Vagina (tissue), 2 donors: ENCODE results near the gene ZWILCH. TPM values are rescaled to one million over a fixed set of nuclear protein-coding genes. Genes with fewer than 3 reads are reported as not detected.

Experiments
- DNase-seq, 2 donors: peaks; one replicate each; pipeline ENCODE4 v3.0.0-alpha.2; 2017; ENCODE audit errors: extremely low spot score in 2 of 2
- H3K27ac ChIP-seq: fragments of 200-600 bp; sonication (generic); one replicate; pipeline ENCODE4 v1.5.1; 2019
- H3K27me3 ChIP-seq: fragments of 200-600 bp; sonication (generic); one replicate; pipeline ENCODE4 v1.5.1; 2019
- H3K36me3 ChIP-seq, 2 donors: fragments of 200-600 bp; sonication (generic); one replicate each; pipeline ENCODE4 v1.5.1; 2017 to 2019
- H3K4me1 ChIP-seq: fragments of 200-600 bp; sonication (generic); one replicate; pipeline ENCODE4 v1.5.1; 2019
- H3K4me3 ChIP-seq, 2 donors: fragments of 200-600 bp; sonication (generic); 1 replicate in 1 of 2; 2 replicates in 1 of 2; pipeline ENCODE4 v1.5.1; 2016 to 2019
- H3K9me3 ChIP-seq: fragments of 200-600 bp; sonication (generic); one replicate; pipeline ENCODE4 v1.5.1; 2019
- CTCF ChIP-seq, 3 experiments: fragments of 450-650 bp in 2 of 3; fragments of 200-600 bp in 1 of 3; sonication (generic) in 1 of 3; IDR thresholded peaks; one replicate each; pipeline ENCODE4 v1.5.1; 2017 to 2019; ENCODE audit warnings: antibody characterized with exemption in 3 of 3, mild to moderate bottlenecking in 2 of 3, moderate library complexity in 2 of 3
- POLR2A ChIP-seq, 2 donors: fragments of 450-650 bp; IDR thresholded peaks; one replicate each; pipeline ENCODE4 v1.6.1; 2017; ENCODE audit warnings: antibody characterized with exemption in 2 of 2, mild to moderate bottlenecking in 2 of 2, moderate library complexity in 2 of 2
- POLR2AphosphoS5 ChIP-seq, 2 donors: sonication (generic); formaldehyde crosslinking; IDR thresholded peaks; one replicate each; pipeline ENCODE4 v1.9.0; 2017; ENCODE audit warnings: antibody characterized with exemption in 2 of 2, mild to moderate bottlenecking in 2 of 2, low read depth in 1 of 2; ENCODE audit not compliant: insufficient read depth in 1 of 2
- intact Hi-C: fragments of 100-400 bp; cut with DNase I; formaldehyde crosslinking; loops from one replicate; pipeline ENCODE4 v1.15.1; 2023
- total RNA-seq: library from RNA; depleted of rRNA; stranded (reverse); fragments of >200 nt; gene quantifications from one replicate; pipeline ENCODE4 v1.2.3, GENCODE V29; 2016

ZWILCH gene
- total RNA-seq, 1 donor from 2014 or later = 2.2 TPM

- intact Hi-C loops = no loop called here
- Histone ChIP-seq H3K27ac (no peak overlapping the region), H3K9me3 (no peaks in the 10 kb centered on the region), H3K27me3 (no peaks in the 10 kb centered on the region), H3K4me3 (no peak overlapping the region), H3K36me3 (peaks cover 0 to 29% of the 10 kb centered on the region in 2 donors), H3K4me1 (no peaks in the 10 kb centered on the region)
- DNase-seq = no peak
- TF ChIP-seq POLR2AphosphoS5 (IDR thresholded peaks at IDR 0.05; ENCODE audit: insufficient read depth in 1 of 2, low read depth in 1 of 2) = no peak
Observed at GRCh38 chr15:66483131-66483566, 22.0 kb upstream of the ZWILCH start.

GRCh38 chr15:66484539-66485112 is 20.5 kb upstream of the ZWILCH start:
- TF ChIP-seq POLR2A (IDR thresholded peaks at IDR 0.05) (no peak), CTCF (IDR thresholded peaks at IDR 0.05) (no peak), POLR2AphosphoS5 (IDR thresholded peaks at IDR 0.05; ENCODE audit: insufficient read depth in 1 of 2, low read depth in 1 of 2) (no peak)
- Histone ChIP-seq H3K27ac (no peak overlapping the region), H3K4me3 (no peak overlapping the region), H3K4me1 (no peaks in the 10 kb centered on the region), H3K9me3 (no peaks in the 10 kb centered on the region), H3K27me3 (no peaks in the 10 kb centered on the region), H3K36me3 (peaks cover 0 to 36% of the 10 kb centered on the region in 2 donors)
- DNase-seq = no peak
- intact Hi-C loops = no loop called here

- no peaks in the 10 kb centered on the region for H3K9me3 ChIP-seq
- intact Hi-C loops = no loop called here
- H3K27ac ChIP-seq = no peak overlapping the region
- TF ChIP-seq POLR2A (IDR thresholded peaks at IDR 0.05) (no peak), CTCF (IDR thresholded peaks at IDR 0.05) (no peak), POLR2AphosphoS5 (IDR thresholded peaks at IDR 0.05; ENCODE audit: insufficient read depth in 1 of 2, low read depth in 1 of 2) (no peak)
- H3K36me3 ChIP-seq = peaks cover 0 to 48% of the 10 kb centered on the region in 2 donors
- no peaks in the 10 kb centered on the region for H3K27me3 ChIP-seq
- no peaks in the 10 kb centered on the region for H3K4me1 ChIP-seq
- DNase-seq = no peak
- H3K4me3 ChIP-seq = no peak overlapping the region
Observed at GRCh38 chr15:66486887-66487286, 18.2 kb upstream of the ZWILCH start.

GRCh38 chr15:66488525-66488924 is 16.6 kb upstream of the ZWILCH start:
- no peak overlapping the region for H3K27ac ChIP-seq
- H3K9me3 ChIP-seq = no peaks in the 10 kb centered on the region
- no peak for TF ChIP-seq CTCF (IDR thresholded peaks at IDR 0.05)
- TF ChIP-seq POLR2AphosphoS5 (IDR thresholded peaks at IDR 0.05; ENCODE audit: insufficient read depth in 1 of 2, low read depth in 1 of 2) = no peak
- TF ChIP-seq POLR2A (IDR thresholded peaks at IDR 0.05) = no peak
- no peak for DNase-seq
- intact Hi-C loops = no loop called here
- H3K36me3 ChIP-seq = peaks cover 0 to 56% of the 10 kb centered on the region in 2 donors
- no peaks in the 10 kb centered on the region for H3K27me3 ChIP-seq
- no peak overlapping the region for H3K4me3 ChIP-seq
- no peaks in the 10 kb centered on the region for H3K4me1 ChIP-seq

- TF ChIP-seq POLR2AphosphoS5 (IDR thresholded peaks at IDR 0.05; ENCODE audit: insufficient read depth in 1 of 2, low read depth in 1 of 2) = no peak
- no peak for TF ChIP-seq POLR2A (IDR thresholded peaks at IDR 0.05)
- DNase-seq = no peak
- H3K9me3 ChIP-seq = no peaks in the 10 kb centered on the region
- intact Hi-C loops = no loop called here
- H3K4me3 ChIP-seq = no peak overlapping the region
- H3K27me3 ChIP-seq = no peaks in the 10 kb centered on the region
- peaks cover 0 to 59% of the 10 kb centered on the region in 2 donors for H3K36me3 ChIP-seq
- no peaks in the 10 kb centered on the region for H3K4me1 ChIP-seq
- H3K27ac ChIP-seq = no peak overlapping the region
Observed at GRCh38 chr15:66489179-66489791, 15.8 kb upstream of the ZWILCH start.

- intact Hi-C loops = no loop called here
- TF ChIP-seq POLR2AphosphoS5 (IDR thresholded peaks at IDR 0.05; ENCODE audit: insufficient read depth in 1 of 2, low read depth in 1 of 2) = no peak
- peaks cover 0 to 58% of the 10 kb centered on the region in 2 donors for H3K36me3 ChIP-seq
- H3K27me3 ChIP-seq = no peaks in the 10 kb centered on the region
- H3K9me3 ChIP-seq = no peaks in the 10 kb centered on the region
- no peak overlapping the region for H3K4me3 ChIP-seq
- peaks cover 16% of the 10 kb centered on the region for H3K4me1 ChIP-seq
- H3K27ac ChIP-seq = no peak overlapping the region
- DNase-seq = no peak
Observed at GRCh38 chr15:66491846-66492245, 13.3 kb upstream of the ZWILCH start.
